Heart left ventricle (tissue), 13 donors: ENCODE measurements around the gene DUS4L.

ENCODE experiments used
- POLR2A ChIP-seq, 2 donors: fragments of 450-650 bp; IDR thresholded peaks; one replicate each; pipeline ENCODE4 v1.6.1; 2017; ENCODE audit warnings: antibody characterized with exemption in 2 of 2, mild to moderate bottlenecking in 2 of 2, moderate library complexity in 2 of 2
- TF ChIP-seq, protein P1 (sequence below), 12 donors: fragments of 200-600 bp; sonication (generic) in 4 of 12; IDR thresholded peaks; one replicate each; pipeline versions ENCODE4 v1.5.0 to v1.8.0; 2018 to 2022; ENCODE audit warnings: antibody characterized with exemption in 12 of 12, mild to moderate bottlenecking in 5 of 12
- donor health status: ischemic (EF 13 %, LVEDD 7.1; RV severe dilation, severe dysfunction).
- donor health status: DM: no; HTN: yes; CAD: no.
- donor health status: DM: no; HTN: no; CAD: no.
- donor health status: ischemic (EF 25% LVEDD 6.9; RV normal size, moderate dysfunction).
- donor health status: ischemic (EF 25% LVEDD 5.7; RV mildly dilated, moderate dysfunction).
- donor health status: ischemic (EF 35%, LVEDD 5.7; RV mildly dilated, moderate dysfunction).
- donor health status: nonischemic (EF 11% LVEDD 7.7; RV severe dilation, severe dysfunction).
- donor health status: DM: yes; HTN: yes; CAD: no.
- donor health status: PGD.
- donor health status: ischemic (EF 29% LVEDD 5.4; RV normal size, mild dysfunction).
- donor health status: nonischemic (EF 23%, LVEDD 6.1; RV moderate dilation, normal function).

- TF ChIP-seq, protein P1, sequence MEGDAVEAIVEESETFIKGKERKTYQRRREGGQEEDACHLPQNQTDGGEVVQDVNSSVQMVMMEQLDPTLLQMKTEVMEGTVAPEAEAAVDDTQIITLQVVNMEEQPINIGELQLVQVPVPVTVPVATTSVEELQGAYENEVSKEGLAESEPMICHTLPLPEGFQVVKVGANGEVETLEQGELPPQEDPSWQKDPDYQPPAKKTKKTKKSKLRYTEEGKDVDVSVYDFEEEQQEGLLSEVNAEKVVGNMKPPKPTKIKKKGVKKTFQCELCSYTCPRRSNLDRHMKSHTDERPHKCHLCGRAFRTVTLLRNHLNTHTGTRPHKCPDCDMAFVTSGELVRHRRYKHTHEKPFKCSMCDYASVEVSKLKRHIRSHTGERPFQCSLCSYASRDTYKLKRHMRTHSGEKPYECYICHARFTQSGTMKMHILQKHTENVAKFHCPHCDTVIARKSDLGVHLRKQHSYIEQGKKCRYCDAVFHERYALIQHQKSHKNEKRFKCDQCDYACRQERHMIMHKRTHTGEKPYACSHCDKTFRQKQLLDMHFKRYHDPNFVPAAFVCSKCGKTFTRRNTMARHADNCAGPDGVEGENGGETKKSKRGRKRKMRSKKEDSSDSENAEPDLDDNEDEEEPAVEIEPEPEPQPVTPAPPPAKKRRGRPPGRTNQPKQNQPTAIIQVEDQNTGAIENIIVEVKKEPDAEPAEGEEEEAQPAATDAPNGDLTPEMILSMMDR (IDR thresholded peaks at IDR 0.05) = no peak
- TF ChIP-seq POLR2A (IDR thresholded peaks at IDR 0.05) = no peak
Observed at GRCh38 chr7:107526672-107527071, 37.1 kb upstream of the DUS4L start.
